GM19238 (cell line): ENCODE results near the gene GUCY2D.
"Not testable (repeated sequence)": the region's sequence is repeated elsewhere in the genome, so short reads cannot be mapped to it uniquely, and the experiment has no call there.

Experiments
- DNase-seq: peaks from one replicate; pipeline ENCODE4 v3.0.0; 2011; ENCODE audit warnings: low spot score; ENCODE audit not compliant: insufficient read length

Gene GUCY2D

DNA sequence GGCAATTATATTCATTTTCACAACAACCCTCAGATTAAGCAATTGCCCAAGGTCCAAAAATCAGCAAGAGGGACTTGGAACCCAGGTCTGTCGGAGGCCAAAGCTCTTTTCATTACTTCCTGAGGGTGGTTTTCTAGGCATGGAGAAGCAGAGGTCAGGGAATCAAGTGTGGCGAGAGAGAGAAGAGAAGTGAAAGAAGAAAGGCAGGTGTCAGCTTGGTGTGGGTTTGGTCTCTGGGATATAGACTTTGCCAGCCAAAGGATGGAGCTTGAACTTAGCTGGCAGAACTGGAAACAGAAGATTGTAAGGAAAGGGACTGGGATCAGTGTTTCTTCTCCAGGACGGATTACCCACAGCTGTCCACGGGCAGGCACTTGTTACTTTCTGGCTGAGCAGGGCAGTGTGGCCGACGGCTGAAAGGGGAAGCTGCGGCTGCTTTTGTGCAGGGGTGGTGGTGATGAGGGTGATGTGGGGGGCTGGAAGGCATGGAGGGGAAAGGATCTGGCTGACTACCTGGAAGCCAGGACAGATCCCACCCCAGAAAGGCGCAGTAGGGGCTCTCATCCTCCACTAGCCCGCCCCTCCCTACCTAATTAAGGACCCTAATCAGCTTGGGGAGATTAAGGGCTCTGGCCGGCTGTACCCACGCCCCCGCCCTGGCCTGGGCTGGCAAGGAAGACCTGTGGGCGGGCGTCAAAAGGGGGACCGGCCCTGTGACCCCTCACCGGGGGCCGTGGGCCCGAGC lies at the start of gene GUCY2D:
Gene GUCY2D, plus strand, starts transcription at position 640 of the 745 bp plus-strand sequence. CDS start 433 bp downstream, outside the sequence.
- DNase-seq = no peak

DNA sequence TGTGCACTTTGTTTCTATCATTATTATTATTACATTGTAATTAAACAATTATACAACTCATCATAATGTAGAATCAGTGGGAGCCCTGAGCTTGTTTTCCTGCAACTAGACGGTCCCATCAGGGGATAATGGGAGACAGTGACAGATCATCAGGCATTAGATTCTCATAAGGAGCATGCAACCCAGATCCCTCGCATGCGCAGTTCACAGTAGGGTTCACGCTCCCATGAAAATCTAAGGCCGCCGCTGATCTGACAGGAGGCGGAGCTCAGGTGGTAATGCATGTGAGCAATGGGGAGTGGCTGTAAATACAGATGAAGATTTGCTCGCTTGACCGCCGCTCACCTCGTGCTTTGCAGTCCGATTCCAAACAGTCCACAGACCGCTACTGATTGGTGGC lies 49.1 kb upstream of the GUCY2D start:
- DNase-seq = not testable (repeated sequence)

DNA sequence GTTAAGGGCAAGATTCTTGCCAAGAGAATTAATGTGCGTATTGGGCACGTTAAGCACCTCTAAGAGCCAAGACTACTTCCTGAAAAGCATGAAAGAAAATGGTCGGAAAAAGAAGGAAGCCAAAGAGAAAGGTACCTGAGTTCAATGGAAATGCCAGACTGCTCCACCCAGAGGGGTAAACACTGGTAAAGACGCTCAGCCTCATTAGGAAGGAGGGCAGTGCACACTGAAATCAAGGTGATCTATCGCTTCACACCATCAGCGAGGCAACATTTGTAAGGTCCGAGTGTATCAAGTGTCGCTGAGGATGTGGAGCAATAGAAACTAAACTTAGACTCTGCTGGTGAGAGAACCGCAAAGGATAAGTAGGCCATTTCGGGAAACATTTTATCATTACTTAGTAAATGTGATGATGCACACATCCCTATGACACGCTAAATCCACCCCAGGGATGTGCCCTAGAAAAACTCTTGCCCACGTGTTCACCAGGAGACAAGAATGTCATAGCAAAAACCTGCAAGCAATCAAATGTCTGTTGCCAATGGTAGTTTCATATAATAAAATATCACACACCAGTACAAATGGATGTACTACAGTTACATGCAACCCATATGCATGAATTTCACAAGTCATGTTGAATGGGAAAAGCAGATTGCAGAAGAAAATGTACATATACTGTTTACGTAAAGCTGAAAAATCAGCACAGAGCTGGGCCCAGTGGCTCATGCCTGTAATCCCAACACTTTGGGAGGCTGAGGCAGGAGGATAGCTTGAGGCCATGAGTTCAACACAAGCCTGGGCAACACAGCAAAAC lies 46.8 kb upstream of the GUCY2D start:
- DNase-seq = no peak

DNA sequence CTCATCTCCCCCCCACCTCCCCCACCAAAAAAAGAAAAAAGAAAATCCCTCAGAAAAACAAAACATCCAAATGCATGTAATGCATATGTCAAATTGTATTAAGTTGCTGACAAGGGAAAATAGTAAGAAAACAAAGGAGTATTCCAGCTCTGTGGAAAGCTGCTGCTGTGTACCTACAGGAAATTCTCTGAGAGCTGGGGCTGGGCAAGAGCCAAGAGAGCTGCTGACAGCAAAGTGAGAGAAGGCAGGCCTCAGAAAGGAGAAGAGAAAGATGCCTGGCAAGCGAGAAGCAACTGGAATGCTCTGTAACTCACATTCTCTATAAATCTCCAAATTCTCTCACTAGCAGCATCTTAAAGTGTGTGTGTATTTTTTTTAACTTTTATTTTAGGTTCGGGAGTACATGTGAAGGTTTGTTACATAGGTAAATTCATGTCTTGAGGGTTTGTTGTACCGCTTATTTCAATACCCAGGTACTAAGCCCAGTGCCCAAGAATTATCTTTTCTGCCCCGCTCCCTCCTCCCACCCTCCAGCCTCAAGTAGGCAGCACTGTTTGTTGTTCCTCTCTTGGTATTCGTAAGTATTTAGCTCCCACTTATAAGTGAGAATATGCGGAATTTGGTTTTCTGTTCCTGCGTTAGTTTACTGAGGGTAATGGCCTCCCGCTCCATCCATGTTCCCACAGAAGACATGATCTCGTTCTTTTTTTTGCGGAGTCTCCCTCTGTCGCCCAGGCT lies 46.0 kb upstream of the GUCY2D start:
- DNase-seq = no peak

DNA sequence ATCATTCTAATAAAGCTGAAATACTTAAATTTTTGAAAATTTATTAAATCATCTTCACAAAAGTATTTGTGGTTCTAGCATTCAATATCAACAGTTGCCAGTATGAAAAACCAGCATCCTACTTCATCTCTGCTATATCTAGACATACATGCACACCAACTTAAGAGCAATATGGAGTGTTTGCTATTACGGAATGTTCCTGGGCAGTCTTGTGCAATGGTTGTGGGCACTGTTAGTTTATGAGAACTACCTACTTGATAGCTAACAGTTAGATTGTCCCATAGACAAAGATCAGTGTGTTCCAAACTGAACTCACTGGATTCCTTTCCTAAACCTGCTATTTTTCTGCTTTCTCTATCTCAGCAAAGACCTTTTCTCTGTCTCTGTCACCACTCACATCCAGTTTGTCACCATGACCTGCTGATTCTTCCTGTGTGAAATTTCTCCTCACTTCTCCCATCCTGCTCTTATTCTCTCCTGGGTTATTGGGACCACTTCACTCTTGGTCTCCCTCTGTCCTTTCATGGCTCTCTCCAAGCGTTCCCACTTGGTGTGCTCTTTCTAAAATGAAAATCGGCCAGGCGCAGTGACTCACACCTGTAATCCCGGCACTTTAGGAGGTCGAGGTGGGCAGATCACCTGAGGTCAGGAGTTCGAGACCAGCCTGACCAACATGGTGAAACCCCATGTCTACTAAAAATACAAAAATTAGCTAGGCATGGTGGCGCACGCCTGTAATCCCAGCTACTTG lies 42.7 kb upstream of the GUCY2D start:
- DNase-seq = no peak

DNA sequence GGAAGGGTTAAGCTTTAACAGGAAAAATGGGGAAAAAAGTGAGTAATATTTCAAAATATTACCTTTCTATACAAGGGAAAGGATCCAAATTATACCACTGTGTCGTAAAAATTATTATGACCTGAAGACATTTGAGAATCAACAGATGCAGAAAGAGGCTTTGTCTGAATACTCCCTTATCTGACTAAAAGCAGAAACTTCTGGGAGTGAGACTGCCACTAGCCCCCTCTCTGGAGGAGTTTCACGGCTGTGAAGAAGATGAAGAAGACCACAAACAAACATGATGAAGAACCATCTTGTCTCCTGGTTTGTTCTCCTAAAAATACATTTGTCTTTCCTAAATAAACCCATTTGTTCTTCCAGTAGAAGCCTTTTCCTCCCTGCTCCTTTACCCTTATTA lies 41.0 kb upstream of the GUCY2D start:
- DNase-seq = no peak

DNA sequence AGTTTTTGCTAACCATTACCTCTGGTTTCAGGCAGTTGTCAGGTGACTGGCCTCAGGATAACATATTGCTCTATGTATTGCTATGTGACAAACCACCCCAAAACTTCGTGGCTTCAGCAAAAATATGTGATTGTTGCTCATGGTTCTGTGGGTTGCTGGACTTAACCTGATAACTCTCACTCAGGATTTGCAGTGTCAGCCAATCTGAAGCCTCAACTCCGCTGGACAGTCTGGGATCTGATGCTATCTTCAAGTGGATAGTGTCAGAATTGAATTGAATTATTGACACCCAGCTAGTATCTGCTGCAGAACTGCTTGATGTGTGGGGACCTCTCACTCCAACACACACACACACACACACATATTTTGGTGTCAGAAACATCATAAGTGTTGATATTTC lies 34.7 kb upstream of the GUCY2D start:
- DNase-seq = no peak

DNA sequence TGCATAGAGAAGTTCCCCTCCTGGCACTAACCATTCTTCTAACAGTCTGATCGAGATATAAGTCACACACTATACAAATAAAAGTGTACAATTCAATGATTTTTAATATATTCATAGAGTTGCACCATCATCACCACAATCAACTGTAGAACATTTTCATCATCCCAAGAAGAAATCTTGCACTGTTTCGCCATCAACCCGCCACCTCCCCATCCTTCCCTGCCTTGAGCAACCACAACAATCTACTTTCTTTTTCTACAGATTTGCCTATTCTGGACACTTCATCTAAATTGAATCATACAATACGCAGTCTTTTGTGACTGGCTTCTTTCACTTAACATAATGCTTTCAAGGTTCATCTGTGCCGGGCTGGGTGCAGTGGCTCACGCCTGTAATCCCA lies 33.0 kb upstream of the GUCY2D start:
- no peak for DNase-seq

DNA sequence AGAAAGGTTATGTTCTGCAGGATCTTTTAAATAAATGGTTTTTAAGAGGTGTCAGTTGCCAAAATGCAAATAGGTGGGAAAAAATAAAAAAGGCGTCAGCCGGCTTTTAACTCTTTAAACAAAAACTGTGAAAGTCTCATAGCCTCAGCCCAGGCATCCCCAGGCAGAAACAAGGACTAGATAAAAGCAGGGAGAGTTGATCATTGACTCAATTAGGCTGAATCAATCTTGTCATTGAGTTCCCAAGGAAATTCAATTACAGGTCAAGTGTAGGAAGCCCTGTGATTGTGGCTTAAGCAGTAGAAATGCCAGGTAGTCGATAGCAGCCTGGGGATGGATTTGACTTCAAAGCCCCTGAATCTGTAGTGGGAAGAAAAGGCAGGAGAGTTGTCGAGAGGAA lies 30.8 kb upstream of the GUCY2D start:
- no peak for DNase-seq

DNA sequence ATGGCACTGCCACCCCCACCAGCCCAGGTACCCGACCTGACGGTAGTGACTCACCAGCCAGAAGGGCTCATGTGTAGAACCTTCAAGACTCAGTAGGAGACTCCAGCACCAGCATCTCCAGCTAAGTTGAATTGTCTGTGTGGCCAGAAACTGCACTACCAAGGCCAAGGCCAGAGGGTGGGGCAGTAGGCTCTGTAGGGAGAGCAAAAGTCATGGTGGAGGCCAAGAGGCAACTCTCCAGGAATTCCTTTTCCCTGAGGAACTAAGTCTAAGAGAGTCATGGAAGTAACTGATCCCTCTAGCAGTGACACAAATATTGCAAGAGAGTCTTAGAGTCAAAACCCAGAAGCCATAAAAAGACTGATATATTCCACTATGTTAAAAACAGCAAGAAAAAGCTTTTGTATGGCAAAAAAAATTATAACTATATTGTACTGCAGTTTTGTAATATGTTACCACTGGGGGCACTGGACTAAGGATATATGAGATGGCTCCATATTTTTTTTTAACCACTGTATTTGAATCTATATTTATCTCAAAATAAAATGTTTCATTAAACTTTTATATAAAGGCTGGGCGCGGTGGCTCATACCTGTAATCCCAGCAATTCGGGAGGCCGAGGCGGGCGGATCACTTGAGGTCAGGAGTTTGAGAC lies 30.2 kb upstream of the GUCY2D start:
- DNase-seq = no peak

DNA sequence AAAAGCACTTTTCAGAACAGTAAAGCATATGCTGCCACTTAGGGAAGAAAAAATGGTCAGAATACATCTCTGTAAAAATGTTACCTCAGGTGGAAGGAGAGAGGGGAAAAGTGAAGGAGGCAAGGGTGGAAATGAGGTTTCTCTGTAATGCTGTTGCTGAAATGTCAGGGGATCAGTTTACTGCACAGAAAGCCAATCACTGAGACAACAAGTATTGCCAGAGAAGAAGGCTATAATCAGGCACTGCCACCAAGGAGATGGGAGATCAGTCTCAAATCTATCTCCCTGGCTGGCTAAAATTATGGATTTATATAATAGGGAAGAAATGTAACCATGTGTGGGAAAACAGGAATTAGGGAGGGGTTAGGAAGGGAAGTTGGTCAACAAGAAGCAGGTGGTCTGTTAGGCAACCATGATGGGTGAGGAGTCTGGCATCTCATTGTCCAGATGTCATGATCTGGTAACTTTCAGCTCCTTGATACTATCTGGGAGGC lies 27.7 kb upstream of the GUCY2D start:
- no peak for DNase-seq

DNA sequence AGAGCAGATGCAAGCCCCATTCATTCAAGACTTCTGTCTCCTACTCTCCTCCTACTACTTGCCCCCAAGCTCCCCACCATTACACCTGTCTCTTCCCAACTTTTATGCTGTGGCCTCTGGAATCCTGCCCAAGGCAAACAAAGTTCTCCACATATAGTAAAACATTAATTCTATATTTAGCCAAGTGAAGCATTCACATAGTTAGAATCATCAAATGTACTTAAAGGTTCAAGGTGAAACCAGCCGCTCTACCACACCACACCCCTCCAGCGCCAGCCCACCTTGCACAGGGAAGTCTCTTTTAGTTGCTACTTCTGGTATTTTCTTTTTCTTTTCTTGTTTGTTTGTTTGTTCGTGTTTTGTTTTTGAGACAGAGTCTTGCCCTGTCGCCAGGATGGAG lies 25.4 kb upstream of the GUCY2D start:
- DNase-seq = no peak

DNA sequence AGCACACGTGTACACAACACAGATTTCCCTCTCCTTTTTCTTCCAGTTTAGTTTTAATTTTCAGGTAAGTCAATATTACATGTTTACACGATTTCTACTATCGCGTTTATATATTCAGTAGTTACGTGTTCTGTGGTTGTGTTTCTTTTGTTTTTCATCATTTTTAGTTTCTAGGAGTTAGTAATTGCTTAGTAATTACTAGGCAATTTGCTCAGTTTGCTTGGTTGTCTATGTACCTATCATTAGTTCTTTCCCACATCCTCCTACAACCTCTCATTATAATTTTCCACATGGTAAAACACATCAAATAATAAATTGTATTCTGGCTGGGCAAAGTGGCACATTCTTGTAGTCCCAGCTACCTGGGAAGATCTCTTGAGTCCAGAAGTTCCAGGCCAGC lies 24.6 kb upstream of the GUCY2D start:
- no peak for DNase-seq

DNA sequence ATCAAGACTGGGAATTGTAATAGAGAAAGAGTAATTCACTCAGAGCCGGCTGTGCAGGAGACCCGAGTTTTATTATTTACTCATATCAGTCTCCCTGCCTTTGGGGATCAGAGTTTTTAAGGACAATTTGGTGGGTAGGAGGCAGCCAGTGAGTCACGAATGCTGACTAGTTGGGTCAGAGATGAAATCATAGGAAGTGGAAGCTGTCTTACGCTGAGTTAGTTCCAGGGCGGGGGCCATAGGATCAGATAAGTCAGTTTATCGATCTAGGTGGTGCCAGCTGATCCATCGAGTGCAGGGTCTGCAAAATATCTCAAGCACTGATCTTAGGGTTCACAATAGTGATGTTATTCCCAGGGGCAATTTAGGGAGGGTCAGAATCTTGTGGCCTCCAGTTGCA lies 20.2 kb upstream of the GUCY2D start:
- DNase-seq = no peak

DNA sequence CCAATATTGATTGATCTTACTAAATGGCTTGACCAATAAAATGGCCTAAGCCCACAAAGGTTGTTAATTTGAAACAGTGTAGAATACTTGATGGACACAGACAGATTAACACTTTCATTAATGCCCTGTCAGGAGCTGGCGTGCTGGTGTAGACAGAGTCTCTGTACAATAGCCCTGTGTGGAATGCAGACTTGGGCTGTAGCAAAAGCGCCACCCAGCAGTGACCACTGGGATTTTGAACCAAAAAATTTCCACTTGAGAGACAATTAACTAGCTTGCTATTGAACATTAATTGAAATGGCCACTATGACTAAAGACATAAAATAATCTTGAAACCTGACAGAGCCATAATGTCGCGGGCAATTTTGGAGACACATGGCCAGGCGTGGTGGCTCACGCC lies 19.7 kb upstream of the GUCY2D start:
- DNase-seq = no peak

DNA sequence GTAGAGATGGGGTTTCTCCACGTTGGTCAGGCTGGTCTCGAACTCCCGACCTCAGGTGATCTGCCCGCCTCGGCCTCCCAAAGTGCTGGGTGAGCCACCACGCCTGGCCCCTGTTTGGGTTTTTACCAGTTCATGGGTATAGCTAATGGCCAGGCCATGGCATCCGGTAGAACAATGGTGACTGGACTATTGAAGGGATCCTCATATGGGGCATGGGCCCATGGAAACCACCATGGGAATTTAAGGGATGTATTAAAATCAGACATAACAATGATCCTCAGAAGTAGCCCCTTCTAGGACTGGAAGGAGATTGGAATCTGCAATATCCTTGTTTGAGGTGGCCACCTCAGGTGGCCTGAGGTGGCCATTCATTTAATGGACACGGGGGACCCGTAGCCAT lies 17.5 kb upstream of the GUCY2D start:
- no peak for DNase-seq

DNA sequence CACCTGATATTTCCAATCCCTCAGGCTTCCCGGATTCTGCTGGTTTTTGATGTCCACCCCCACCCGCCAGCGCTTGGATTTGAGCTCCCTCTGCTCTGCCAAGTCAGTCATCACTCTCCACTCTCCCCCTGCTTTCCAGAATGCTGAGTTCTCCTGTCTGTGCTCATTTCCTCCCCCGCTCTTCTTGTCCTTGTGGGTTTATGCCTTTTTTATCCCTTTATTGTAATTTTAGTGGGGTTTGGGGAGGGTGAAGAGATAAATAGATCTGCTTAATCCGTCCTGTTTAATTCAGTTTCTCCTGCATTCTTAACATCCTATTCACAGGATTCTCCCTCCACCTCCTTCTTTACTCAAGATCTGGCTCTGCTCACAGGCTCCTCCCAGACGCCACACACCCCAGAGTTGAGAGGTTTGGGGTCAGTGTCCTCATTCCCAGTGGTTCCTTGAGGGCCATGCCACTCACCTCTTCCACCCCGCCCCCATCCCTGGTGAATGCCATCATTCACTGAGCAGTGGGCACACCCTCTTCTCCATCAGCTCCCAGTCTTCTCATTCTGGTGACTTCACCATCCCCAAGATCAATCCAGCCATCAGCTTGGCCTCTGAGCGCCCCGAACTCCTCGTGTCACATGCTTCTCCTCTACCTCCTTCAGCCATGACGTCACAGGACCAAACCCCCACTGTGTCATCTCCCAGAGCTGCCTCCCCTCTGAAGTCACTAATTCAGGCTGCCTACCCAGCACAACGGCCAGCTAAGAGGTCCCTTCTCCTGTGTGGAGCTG lies 15.1 kb upstream of the GUCY2D start:
- no peak for DNase-seq

DNA sequence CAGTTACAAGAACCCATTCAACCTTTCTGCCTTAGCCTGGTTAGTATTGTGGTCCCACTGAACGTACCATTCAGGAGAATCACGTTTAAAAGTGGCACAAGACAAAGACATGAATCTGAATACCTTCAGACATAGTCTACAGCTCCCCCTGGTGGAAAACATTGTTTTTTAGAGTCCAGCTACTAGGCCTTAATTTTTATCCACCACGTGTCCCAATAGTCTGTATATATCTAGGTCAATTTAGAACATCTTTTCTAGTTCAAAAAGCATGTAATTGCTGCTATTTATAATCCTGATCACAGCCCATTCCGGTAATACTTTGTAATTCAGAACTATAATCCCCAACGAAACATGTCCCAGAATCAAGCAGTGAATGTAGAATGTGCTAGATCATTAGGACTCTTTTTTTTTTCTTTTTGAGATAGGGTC lies 13.7 kb upstream of the GUCY2D start:
- DNase-seq = no peak

DNA sequence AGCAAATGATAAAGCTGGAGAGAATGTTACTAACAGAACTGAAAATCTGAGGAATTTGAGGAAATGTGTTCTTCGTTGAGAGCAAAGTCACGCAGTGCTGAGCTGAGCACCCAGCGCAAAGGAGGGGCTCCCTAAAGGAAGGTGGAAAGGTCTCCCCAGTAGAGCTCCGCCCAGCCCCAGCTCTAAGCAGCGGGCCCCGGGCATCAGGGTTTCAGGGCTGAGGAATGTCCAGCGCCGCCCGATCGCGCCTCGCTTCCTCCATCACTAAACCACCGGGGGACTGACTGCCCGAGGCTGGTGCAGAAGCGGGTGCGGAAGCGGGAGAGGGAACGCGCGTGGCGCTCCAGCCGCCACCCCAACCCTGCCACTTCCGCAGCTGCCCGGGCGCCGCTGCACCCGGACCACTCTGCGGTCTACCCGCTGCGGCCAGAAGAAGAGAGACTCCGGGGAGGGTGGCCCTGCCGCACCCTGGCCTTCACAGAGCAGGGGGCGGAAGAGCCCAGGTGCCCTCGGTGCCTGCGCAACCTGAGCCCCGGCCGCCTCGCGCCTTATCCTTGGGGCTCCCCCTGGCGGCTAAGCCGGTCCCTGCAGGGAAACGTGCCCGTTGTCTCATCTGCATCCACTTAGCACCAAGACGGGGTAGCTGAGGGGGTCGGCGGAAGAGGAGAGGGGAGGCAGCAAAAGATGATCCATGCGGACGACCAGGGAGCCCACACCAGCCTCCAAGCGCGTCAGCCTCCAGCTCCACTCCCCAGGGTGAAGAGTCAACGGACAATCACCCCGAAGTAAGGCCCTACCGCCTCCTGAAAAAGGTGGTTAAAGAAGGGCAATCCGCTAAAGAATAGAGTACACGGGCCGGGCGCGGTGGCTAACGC lies 12.4 kb upstream of the GUCY2D start:
- peak; percentile 87 for DNase-seq
